ENCODE measurements around the gene SLC25A21.

The SLC25A21 gene

DNA sequence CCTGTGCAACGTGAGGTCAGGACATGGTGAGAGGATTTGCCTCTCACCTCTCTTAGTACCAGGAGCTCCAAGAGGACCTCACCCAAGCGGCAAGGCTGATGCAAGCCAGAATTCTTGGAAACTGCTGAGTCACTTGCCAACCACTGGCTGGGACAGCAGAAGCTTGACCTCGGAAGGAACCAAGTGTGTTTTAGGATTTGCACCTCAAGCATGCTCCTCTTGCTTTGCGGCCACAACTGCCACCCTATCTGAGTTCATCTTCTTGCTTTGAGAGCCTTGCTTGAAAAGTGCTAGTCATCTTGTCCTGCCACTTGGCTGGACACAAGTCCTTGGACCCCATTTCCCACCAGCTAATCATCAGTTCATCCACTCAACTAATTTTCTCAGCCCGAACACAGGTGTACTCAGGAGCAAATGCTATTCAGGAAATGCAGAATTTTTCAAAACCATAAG is 195.8 kb downstream of the SLC25A21 start:
- no peaks in the 10 kb centered on the region for H3K4me1 Mint-ChIP-seq (ENCODE audit: low read depth)
- no peak overlapping the region for H3K27ac Mint-ChIP-seq
- no peaks in the 10 kb centered on the region for H3K36me3 Mint-ChIP-seq (ENCODE audit: low read depth)
- no peaks in the 10 kb centered on the region for H3K9me3 Mint-ChIP-seq
- H3K27me3 Mint-ChIP-seq, result no peaks in the 10 kb centered on the region
- intact Hi-C loops (cut with micrococcal nuclease), result no loop called here
- H3K4me3 Mint-ChIP-seq, result no peak overlapping the region

DNA sequence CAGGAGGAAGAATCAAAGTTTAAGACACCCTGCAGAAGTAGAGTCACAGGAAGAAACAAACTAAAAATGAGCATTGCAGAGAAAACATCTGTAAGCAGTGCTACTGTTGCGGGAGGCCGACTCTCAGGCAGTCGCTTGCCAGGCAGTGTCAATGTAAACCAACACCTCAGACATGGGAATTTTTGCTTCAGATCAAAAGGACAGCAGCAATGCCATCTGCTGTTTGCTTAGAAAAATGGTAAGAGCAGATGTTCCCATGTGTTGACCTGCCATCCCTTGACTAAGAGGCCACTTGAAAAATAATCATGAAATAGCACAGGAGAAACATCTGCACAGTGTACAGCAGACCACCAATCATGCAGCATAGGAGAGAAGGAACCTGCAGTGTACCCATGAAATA is 196.6 kb downstream of the SLC25A21 start:
- H3K36me3 Mint-ChIP-seq (ENCODE audit: low read depth), result no peaks in the 10 kb centered on the region
- no peak overlapping the region for H3K27ac Mint-ChIP-seq
- no peak overlapping the region for H3K4me3 Mint-ChIP-seq
- H3K4me1 Mint-ChIP-seq (ENCODE audit: low read depth), result no peaks in the 10 kb centered on the region
- intact Hi-C loops (cut with micrococcal nuclease), result no loop called here
- H3K27me3 Mint-ChIP-seq, result no peaks in the 10 kb centered on the region
- H3K9me3 Mint-ChIP-seq, result no peaks in the 10 kb centered on the region

DNA sequence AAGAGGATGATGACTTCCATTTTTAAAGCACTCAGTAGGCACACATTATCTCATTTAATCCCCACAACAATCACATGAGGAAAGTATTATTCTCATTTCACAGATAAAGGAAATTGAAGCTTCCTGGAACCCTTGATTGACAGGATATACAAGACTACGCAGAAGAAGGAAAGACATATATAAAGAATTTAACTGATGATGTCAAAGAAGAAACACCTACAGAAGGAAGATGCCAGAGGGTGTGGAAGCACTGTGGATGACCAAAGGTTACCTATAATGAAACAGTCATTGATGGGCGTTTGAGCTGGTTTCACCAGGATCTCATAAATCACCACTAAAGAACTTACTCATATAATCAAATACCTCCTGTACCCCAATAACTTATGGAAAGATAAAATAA is 197.4 kb downstream of the SLC25A21 start:
- H3K27me3 Mint-ChIP-seq, result no peaks in the 10 kb centered on the region
- H3K9me3 Mint-ChIP-seq, result no peaks in the 10 kb centered on the region
- no peak overlapping the region for H3K4me3 Mint-ChIP-seq
- H3K36me3 Mint-ChIP-seq (ENCODE audit: low read depth), result no peaks in the 10 kb centered on the region
- no peak overlapping the region for H3K27ac Mint-ChIP-seq
- no peaks in the 10 kb centered on the region for H3K4me1 Mint-ChIP-seq (ENCODE audit: low read depth)
- intact Hi-C loops (cut with micrococcal nuclease), result no loop called here

DNA sequence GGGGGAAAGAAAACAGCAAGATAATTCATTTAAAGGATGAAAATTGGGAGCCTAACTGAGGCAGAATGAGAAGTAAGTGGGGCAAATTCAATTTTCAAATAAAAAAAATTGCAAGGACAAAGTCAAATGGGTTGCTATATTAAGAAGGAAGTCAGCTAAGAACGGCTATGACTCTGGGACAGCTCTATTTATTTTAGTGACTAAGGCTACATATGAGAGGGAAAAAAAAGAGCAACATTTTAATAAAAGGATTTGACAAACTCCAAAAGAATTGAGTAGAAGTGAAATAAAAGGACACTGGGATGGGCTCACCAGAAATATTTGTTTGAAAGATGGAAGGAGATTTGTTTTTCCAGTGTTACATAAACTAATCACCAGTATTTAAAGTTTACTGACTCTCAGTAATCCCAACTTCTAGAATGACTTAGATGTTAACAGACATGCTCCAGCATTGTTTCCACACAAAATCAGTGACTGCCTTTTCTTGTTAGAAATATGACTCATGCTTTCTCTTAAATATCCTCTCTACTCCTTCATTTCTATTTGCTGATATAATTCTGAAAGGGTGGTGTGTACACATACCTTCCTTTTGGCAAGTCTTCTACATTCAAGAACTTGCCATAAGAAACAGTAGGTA is 198.5 kb downstream of the SLC25A21 start:
- Mint-ChIP-seq H3K36me3 (ENCODE audit: low read depth) (no peaks in the 10 kb centered on the region), H3K4me1 (ENCODE audit: low read depth) (no peaks in the 10 kb centered on the region), H3K4me3 (no peak overlapping the region), H3K27ac (no peak overlapping the region), H3K9me3 (no peaks in the 10 kb centered on the region), H3K27me3 (no peaks in the 10 kb centered on the region)
- intact Hi-C loops (cut with micrococcal nuclease), result no loop called here

DNA sequence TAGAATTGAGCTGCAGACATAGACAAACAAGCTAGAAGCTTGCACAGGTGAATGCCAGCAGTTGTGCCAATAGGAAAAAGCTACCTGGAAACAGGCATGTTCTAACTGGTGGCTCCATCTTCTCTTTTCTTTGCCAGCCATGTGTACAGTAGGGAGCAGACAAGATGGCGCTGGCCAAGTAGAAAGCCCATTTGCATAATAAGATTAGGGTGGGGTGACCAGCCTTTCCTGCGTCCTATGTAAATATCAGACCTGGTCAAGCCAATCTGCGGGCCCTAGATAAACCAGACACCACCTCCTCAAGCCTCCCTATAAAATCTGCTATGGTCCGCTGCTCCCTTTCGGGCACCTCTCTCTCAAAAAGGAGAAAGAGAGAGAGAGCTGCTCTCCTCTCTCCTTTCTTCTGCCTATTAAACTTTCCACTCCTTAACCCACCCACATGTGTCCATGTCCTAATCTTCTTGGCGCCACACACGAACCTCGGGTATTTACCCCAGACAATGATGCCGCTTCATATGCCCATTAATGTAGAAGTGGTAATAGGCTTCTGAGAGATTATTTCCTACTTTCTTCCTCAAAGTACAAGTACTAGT is 201.0 kb downstream of the SLC25A21 start:
- no peaks in the 10 kb centered on the region for H3K9me3 Mint-ChIP-seq
- no peaks in the 10 kb centered on the region for H3K4me1 Mint-ChIP-seq (ENCODE audit: low read depth)
- H3K36me3 Mint-ChIP-seq (ENCODE audit: low read depth), result no peaks in the 10 kb centered on the region
- intact Hi-C loops (cut with micrococcal nuclease), result no loop called here
- H3K4me3 Mint-ChIP-seq, result no peak overlapping the region
- H3K27ac Mint-ChIP-seq, result no peak overlapping the region
- no peaks in the 10 kb centered on the region for H3K27me3 Mint-ChIP-seq

DNA sequence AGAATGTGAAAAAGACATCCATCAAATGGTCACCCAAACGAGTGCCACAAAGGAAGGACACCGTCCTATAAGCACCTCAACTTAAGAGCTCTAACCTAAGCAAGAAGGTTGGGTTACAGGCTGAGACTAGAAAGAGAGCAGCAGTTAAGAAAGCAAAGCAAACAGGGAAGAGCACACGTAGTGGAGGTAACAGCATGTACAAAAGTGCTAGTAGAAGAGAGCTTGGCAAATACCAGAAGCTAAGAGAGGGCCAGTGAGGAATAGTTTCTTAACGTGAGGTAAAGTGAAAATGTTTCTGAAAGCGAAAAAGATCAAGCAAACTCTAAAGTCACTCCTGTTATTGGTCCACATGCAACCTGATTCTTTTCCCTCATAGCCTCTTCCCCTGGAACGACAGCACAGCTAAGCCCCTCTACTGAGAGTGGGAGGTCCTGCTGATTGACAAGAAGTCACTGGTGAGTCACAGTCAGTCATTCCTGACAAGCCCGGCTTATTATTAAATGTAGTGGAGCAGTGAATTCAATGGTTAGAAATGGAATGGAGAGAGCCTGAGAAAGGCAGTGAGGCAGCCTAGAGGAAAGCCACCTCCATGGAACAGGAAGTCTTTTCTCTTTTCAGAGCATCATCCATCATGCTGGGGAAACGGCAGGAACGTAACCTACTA is 204.4 kb downstream of the SLC25A21 start:
- H3K27me3 Mint-ChIP-seq, result no peaks in the 10 kb centered on the region
- no peaks in the 10 kb centered on the region for H3K9me3 Mint-ChIP-seq
- no peaks in the 10 kb centered on the region for H3K36me3 Mint-ChIP-seq (ENCODE audit: low read depth)
- no peak overlapping the region for H3K27ac Mint-ChIP-seq
- intact Hi-C loops (cut with micrococcal nuclease), result no loop called here
- H3K4me1 Mint-ChIP-seq (ENCODE audit: low read depth), result no peaks in the 10 kb centered on the region
- no peak overlapping the region for H3K4me3 Mint-ChIP-seq

DNA sequence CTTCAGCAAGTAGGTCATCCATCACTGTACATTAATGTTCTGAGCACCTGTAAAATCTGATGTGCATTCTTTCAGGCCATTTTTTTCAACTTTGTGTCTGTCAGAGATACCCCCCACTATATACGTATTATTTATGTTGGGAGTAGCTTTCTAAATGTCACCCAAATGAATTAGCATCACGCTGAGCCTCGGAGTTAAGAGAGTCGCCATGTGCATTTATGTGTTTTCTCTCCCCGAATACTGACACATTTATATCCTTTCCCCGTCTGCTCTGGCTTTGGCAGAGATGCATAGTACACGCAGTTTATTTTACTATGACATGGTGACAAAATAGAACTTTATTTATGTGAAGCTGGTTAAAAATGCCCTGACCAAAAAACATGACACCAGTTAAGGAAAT is 216.4 kb downstream of the SLC25A21 start:
- Mint-ChIP-seq H3K27ac (no peak overlapping the region), H3K4me3 (no peak overlapping the region), H3K36me3 (ENCODE audit: low read depth) (no peaks in the 10 kb centered on the region), H3K9me3 (no peaks in the 10 kb centered on the region), H3K4me1 (ENCODE audit: low read depth) (no peaks in the 10 kb centered on the region), H3K27me3 (no peaks in the 10 kb centered on the region)
- intact Hi-C loops (cut with micrococcal nuclease), result no loop called here

DNA sequence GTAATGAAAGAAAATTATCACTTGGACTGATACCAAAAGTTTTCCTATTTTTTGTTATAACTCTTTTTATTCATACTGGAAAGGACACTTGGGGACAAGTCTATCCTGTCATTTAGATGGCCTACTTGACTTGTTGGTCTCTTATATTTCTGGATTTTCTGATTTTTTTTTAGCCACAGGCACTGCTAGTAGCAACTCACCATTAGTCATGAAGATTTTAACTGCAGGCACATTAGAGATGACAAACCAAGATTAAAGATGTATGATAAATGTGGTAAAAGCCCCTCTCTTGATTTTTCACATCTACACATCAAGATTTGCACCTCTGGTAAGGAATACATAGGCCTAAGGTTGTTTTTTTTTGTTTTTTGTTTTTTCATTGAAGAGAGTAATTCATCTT is 217.0 kb downstream of the SLC25A21 start:
- no peaks in the 10 kb centered on the region for H3K36me3 Mint-ChIP-seq (ENCODE audit: low read depth)
- no peaks in the 10 kb centered on the region for H3K27me3 Mint-ChIP-seq
- no peaks in the 10 kb centered on the region for H3K4me1 Mint-ChIP-seq (ENCODE audit: low read depth)
- H3K27ac Mint-ChIP-seq, result no peak overlapping the region
- H3K4me3 Mint-ChIP-seq, result no peak overlapping the region
- intact Hi-C loops (cut with micrococcal nuclease), result no loop called here
- H3K9me3 Mint-ChIP-seq, result no peaks in the 10 kb centered on the region

DNA sequence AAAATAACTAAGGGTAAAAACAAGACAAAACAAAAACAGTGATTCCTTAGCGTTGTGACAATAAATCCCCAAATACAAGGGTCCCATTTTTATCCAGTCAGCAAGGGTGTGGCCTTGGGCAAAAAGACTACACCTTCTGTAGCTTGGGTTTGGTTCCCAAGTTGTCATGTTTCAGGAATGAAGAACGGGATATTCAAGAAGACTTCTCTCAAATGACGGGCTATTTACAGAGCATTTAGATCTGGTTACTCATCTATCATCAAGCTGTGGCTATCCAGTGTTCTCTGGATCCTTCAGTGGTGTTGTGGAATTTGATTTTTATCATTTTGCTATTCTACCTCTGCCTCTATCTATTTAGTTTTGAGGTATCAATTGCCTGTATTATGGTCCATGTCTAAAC is 219.7 kb downstream of the SLC25A21 start:
- Mint-ChIP-seq H3K27me3 (no peaks in the 10 kb centered on the region), H3K9me3 (no peaks in the 10 kb centered on the region), H3K4me3 (no peak overlapping the region), H3K27ac (no peak overlapping the region), H3K36me3 (ENCODE audit: low read depth) (no peaks in the 10 kb centered on the region), H3K4me1 (ENCODE audit: low read depth) (no peaks in the 10 kb centered on the region)
- intact Hi-C loops (cut with micrococcal nuclease), result no loop called here

DNA sequence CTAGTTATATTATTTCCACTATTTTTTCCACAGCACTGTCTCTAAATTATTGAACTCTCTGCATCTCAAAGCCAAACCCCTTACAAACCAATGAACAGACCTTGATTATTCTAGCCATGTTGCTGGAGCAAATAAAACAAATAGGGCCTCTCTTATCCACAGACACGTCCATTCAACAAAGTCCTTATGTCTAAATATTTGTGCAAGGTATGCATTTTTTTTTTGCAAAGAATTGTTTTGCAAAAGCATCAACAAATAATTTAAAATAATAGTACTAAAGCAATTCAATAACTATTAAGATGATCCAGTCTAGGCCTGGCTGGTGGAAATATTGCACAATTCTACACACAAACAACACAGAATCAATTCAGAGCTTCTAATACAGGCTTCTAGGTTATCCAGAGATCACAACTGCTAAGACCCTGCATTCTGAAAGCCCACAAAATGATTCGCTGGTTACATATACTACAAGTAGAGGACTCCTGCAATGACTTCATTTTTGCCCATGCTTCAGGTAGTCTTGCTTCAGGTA is 221.0 kb downstream of the SLC25A21 start:
- intact Hi-C loops (cut with micrococcal nuclease), result no loop called here
- no peak overlapping the region for H3K27ac Mint-ChIP-seq
- H3K9me3 Mint-ChIP-seq, result no peaks in the 10 kb centered on the region
- no peak overlapping the region for H3K4me3 Mint-ChIP-seq
- no peaks in the 10 kb centered on the region for H3K36me3 Mint-ChIP-seq (ENCODE audit: low read depth)
- no peaks in the 10 kb centered on the region for H3K27me3 Mint-ChIP-seq
- H3K4me1 Mint-ChIP-seq (ENCODE audit: low read depth), result no peaks in the 10 kb centered on the region

DNA sequence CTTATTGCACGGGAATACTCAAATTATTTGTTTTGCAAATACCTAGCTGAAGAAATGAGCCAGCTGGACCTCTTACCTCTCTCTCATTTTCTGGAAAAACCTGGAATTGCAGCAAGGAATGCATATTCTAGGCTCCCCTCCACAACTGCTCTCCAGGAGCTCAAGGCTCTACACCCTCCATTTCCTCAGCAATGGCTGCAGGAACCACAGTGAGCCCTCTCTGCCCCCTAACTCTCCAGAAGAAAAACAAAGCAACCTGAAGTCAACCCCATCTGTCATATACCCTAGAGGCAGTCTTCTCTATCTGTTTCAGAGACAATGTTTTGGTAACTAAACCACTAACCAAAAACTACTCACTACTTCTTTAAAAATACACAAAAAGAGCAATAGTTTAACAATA is 221.6 kb downstream of the SLC25A21 start:
- no peak overlapping the region for H3K27ac Mint-ChIP-seq
- H3K4me1 Mint-ChIP-seq (ENCODE audit: low read depth), result no peaks in the 10 kb centered on the region
- no peaks in the 10 kb centered on the region for H3K27me3 Mint-ChIP-seq
- no peaks in the 10 kb centered on the region for H3K9me3 Mint-ChIP-seq
- H3K4me3 Mint-ChIP-seq, result no peak overlapping the region
- H3K36me3 Mint-ChIP-seq (ENCODE audit: low read depth), result no peaks in the 10 kb centered on the region
- intact Hi-C loops (cut with micrococcal nuclease), result no loop called here

DNA sequence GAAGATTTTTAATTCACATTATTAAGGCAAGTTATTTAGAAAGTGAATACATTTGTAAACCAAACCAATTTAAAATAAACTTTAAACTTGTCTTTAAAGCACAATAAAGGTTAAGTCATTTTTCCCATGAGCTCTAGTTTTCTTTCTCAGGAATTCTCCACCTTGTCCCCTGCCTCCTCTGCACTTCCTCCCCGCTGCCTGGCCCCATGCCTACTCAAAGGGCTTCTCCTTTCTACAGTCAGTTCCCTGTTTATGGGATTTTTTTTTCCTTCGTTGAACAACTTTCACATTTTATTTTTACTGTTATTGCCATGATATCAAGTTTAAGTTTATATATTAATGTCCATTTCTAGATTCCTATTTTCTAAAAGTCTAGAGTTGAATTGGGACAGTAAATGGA is 223.0 kb downstream of the SLC25A21 start:
- Mint-ChIP-seq H3K27ac (no peak overlapping the region), H3K36me3 (ENCODE audit: low read depth) (no peaks in the 10 kb centered on the region), H3K9me3 (no peaks in the 10 kb centered on the region), H3K27me3 (no peaks in the 10 kb centered on the region), H3K4me1 (ENCODE audit: low read depth) (no peaks in the 10 kb centered on the region), H3K4me3 (no peak overlapping the region)
- intact Hi-C loops (cut with micrococcal nuclease), result no loop called here

DNA sequence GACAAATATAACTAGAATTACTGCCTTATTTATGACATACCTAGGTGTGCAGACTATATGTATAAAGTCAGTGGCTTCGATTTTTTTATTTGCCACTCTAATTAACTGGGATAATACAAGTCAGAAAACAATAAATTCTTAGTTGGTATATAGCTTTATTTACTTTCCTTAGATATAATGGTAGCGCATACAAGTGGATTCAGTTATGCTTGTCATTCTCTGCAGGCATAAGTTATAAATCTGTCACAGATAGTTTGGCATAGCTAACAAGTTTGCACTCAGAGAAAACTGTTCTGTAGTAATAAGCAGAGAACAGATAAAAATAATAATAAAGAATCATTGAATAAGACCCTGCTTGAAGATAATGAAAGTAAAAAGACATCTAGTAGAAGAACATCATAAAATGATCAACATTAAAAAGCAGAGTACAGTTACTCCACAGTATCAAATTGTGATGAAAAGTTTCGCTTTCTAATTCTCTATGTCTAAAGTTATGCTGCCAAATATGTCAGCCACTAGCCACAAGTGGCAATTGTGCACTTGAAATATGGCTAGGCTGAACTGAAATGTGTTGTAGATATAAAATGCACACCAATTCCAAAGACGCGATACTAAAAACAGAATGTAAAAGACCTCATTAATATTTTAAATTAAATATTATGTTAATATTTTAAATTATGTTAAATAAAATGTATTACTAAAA is 224.1 kb downstream of the SLC25A21 start:
- Mint-ChIP-seq H3K27ac (no peak overlapping the region), H3K9me3 (no peaks in the 10 kb centered on the region), H3K4me1 (ENCODE audit: low read depth) (no peaks in the 10 kb centered on the region), H3K4me3 (no peak overlapping the region), H3K27me3 (no peaks in the 10 kb centered on the region), H3K36me3 (ENCODE audit: low read depth) (no peaks in the 10 kb centered on the region)
- intact Hi-C loops (cut with micrococcal nuclease), result no loop called here

DNA sequence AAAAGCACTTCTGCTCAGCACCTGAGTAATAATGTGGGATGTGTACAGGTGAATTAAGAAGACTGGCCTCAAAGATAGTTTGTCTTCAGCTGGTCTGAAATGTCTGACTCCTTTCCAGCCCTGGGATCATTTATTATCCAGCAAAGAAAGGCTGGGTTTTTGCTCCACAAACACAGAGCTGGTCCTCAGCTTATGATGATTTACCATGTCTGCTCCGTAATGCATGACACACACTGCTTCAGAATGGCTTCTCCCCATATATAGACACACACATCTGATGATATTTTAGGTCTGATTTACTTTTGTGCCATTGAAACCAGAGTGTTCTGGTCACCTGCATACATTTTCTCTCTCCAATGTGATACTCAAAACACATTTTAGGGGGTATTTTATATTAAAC is 225.0 kb downstream of the SLC25A21 start:
- no peaks in the 10 kb centered on the region for H3K9me3 Mint-ChIP-seq
- intact Hi-C loops (cut with micrococcal nuclease), result no loop called here
- H3K4me1 Mint-ChIP-seq (ENCODE audit: low read depth), result no peaks in the 10 kb centered on the region
- H3K36me3 Mint-ChIP-seq (ENCODE audit: low read depth), result no peaks in the 10 kb centered on the region
- H3K27ac Mint-ChIP-seq, result no peak overlapping the region
- H3K27me3 Mint-ChIP-seq, result no peaks in the 10 kb centered on the region
- no peak overlapping the region for H3K4me3 Mint-ChIP-seq

Measured in dendritic cell treated with granulocyte-macrophage colony-stimulating factor and Interleukin-4, amounts not matched to agents 40 ng/mL and 50 ng/mL, for 4 days (primary cell).